OCI-LY1 (cell line): ENCODE data around the gene VDAC1.

Experiments used
- H2AFZ ChIP-seq: fragments of 200-600 bp; sonication (generic), shearing (Covaris generic); 2 replicates; pipeline ENCODE4 v1.6.0; 2014; ENCODE audit warnings: antibody characterized with exemption, mild to moderate bottlenecking, low read length
- H3F3A ChIP-seq: fragments of 200-600 bp; sonication (generic), shearing (Covaris generic); 2 replicates; pipeline ENCODE4 v1.6.0; 2014; ENCODE audit warnings: mild to moderate bottlenecking, antibody characterized with exemption, low read length, moderate library complexity; ENCODE audit not compliant: insufficient read depth
- H3K27ac ChIP-seq: fragments of 200-600 bp; sonication (generic); 2 replicates; pipeline ENCODE4 v1.5.1; 2014; ENCODE audit warnings: low read length, mixed run types, mild to moderate bottlenecking, low read depth; ENCODE audit not compliant: poor library complexity, severe bottlenecking
- H3K27me3 ChIP-seq: fragments of 200-600 bp; sonication (generic); 2 replicates; pipeline ENCODE4 v1.6.0; 2014; ENCODE audit warnings: antibody characterized with exemption, mild to moderate bottlenecking, low read length, moderate library complexity; ENCODE audit not compliant: insufficient read depth
- H3K36me3 ChIP-seq: fragments of 200-600 bp; sonication (generic); 2 replicates; pipeline ENCODE4 v1.6.1; 2014; ENCODE audit warnings: mild to moderate bottlenecking, antibody characterized with exemption, low read length, moderate library complexity, mixed read lengths; ENCODE audit not compliant: insufficient read depth
- H3K4me1 ChIP-seq: fragments of 200-600 bp; sonication (generic); 2 replicates; pipeline ENCODE4 v1.5.1; 2014; ENCODE audit warnings: mild to moderate bottlenecking, low read length, moderate library complexity; ENCODE audit not compliant: insufficient read depth, severe bottlenecking
- H3K4me2 ChIP-seq: fragments of 200-600 bp; sonication (generic), shearing (Covaris generic); 2 replicates; pipeline ENCODE4 v1.6.1; 2014; ENCODE audit warnings: low read length
- H3K4me3 ChIP-seq: fragments of 200-600 bp; sonication (generic); 2 replicates; pipeline ENCODE4 v1.5.1; 2014; ENCODE audit warnings: low read length, low read depth, mild to moderate bottlenecking, mixed read lengths; ENCODE audit not compliant: poor library complexity, severe bottlenecking
- H3K79me2 ChIP-seq: fragments of 200-600 bp; shearing (Covaris generic); 2 replicates; pipeline ENCODE4 v1.6.1; 2016; ENCODE audit warnings: mixed run types, low read length, mixed read lengths; ENCODE audit not compliant: insufficient read depth
- H3K9ac ChIP-seq: fragments of 200-600 bp; sonication (generic), shearing (Covaris generic); 2 replicates; pipeline ENCODE4 v1.6.1; 2014; ENCODE audit warnings: mild to moderate bottlenecking, low read length, mixed read lengths
- H3K9me2 ChIP-seq: fragments of 200-600 bp; sonication (generic), shearing (Covaris generic); 2 replicates; pipeline ENCODE4 v1.6.1; 2014; ENCODE audit warnings: low read depth, mild to moderate bottlenecking, low read length, mixed read lengths
- H3K9me3 ChIP-seq: fragments of 200-600 bp; shearing (Covaris generic); 2 replicates; pipeline ENCODE4 v1.6.1; 2014; ENCODE audit warnings: low read length, mixed read lengths
- H4K20me1 ChIP-seq: fragments of 200-600 bp; sonication (generic), shearing (Covaris generic); 2 replicates; pipeline ENCODE4 v1.6.0; 2016; ENCODE audit warnings: mild to moderate bottlenecking, low read length; ENCODE audit not compliant: insufficient read depth
- EZH2 ChIP-seq: fragments of 200-600 bp; sonication (generic), shearing (Covaris generic); IDR thresholded peaks from 2 replicates; pipeline ENCODE4 v1.8.0; 2017; ENCODE audit warnings: borderline replicate concordance, mixed run types, mild to moderate bottlenecking, antibody characterized with exemption, low read length, moderate library complexity, mixed read lengths
- TF ChIP-seq, protein P1 (sequence below): fragments of 200-600 bp; sonication (generic), shearing (Covaris generic); IDR thresholded peaks from 2 replicates; pipeline ENCODE4 v1.5.1; 2017; ENCODE audit warnings: mild to moderate bottlenecking, antibody characterized with exemption, low read length, moderate library complexity, mixed read lengths

Gene VDAC1

GRCh38 chr5:134018986-134019316, 14.2 kb upstream of the VDAC1 start:
- Histone ChIP-seq H3K9ac (no peak overlapping the region), H4K20me1 (no peaks in the 10 kb centered on the region), H3K4me3 (no peak overlapping the region), H3F3A (no peaks in the 10 kb centered on the region), H3K79me2 (no peaks in the 10 kb centered on the region), H3K27ac (no peak overlapping the region), H3K36me3 (no peaks in the 10 kb centered on the region), H3K9me2 (no peaks in the 10 kb centered on the region), H3K4me2 (no peak overlapping the region), H3K9me3 (no peaks in the 10 kb centered on the region), H3K27me3 (peaks cover 7% of the 10 kb centered on the region; the same call in 1 of the 2 replicates), H3K4me1 (no peaks in the 10 kb centered on the region), H2AFZ (no peak overlapping the region)
- TF ChIP-seq, protein P1, sequence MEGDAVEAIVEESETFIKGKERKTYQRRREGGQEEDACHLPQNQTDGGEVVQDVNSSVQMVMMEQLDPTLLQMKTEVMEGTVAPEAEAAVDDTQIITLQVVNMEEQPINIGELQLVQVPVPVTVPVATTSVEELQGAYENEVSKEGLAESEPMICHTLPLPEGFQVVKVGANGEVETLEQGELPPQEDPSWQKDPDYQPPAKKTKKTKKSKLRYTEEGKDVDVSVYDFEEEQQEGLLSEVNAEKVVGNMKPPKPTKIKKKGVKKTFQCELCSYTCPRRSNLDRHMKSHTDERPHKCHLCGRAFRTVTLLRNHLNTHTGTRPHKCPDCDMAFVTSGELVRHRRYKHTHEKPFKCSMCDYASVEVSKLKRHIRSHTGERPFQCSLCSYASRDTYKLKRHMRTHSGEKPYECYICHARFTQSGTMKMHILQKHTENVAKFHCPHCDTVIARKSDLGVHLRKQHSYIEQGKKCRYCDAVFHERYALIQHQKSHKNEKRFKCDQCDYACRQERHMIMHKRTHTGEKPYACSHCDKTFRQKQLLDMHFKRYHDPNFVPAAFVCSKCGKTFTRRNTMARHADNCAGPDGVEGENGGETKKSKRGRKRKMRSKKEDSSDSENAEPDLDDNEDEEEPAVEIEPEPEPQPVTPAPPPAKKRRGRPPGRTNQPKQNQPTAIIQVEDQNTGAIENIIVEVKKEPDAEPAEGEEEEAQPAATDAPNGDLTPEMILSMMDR = no peak
- TF ChIP-seq EZH2 = no peak

DNA sequence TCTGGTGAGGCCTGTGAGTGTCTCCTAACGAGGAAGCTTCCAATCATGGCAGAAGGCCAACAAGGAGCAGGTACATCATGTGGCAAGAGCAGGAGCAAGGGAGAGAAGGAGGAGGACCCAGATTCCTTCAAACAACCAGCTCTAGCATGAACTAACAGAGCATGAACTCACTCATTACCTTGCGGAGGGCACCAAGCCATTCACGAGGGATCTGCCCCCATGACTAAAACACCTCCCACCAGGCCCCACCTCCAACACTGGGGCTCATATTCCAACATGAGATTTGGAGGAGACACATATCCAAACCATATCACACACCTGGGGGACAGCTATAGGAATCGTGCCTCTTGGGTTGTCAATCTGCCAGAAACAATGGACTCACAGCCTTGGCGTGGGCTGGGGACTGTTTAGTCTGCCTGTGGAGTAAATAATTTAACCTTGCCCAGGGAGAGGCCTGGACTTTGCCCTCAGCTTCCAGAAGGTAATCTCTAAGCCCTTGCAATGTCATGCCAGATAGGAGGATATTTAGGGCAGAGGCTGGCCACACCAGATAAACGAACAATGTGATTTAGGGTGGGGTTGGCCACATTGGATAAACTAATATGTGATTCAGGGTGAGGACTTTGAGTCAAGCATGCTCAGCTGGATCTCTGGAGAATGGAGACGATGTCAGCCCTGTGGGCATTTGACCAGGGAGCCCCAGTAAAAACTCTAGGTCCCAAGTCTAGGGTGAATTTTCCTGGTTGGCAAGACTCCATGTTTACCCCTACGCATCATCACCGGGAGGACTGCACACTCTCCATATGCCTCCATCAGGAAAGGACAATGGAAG, 13.6 kb upstream of the VDAC1 start:
- Histone ChIP-seq H3K9me2 (no peaks in the 10 kb centered on the region), H3F3A (no peaks in the 10 kb centered on the region), H3K9ac (no peak overlapping the region), H3K4me1 (no peaks in the 10 kb centered on the region), H3K27me3 (peaks cover 7% of the 10 kb centered on the region; the same call in 1 of the 2 replicates), H2AFZ (no peak overlapping the region), H4K20me1 (no peaks in the 10 kb centered on the region), H3K4me2 (no peak overlapping the region), H3K27ac (no peak overlapping the region), H3K9me3 (no peaks in the 10 kb centered on the region), H3K79me2 (no peaks in the 10 kb centered on the region), H3K36me3 (no peaks in the 10 kb centered on the region), H3K4me3 (no peak overlapping the region)
- TF ChIP-seq, protein P1 = no peak
- TF ChIP-seq EZH2 = no peak

GRCh38 chr5:134008266-134008749, 3.5 kb upstream of the VDAC1 start:
- Histone ChIP-seq H3K4me3 (no peak overlapping the region), H3K79me2 (peaks cover 5% of the 10 kb centered on the region), H3K27ac (no peak overlapping the region), H3K4me1 (peaks cover 10% of the 10 kb centered on the region), H3K9ac (no peak overlapping the region), H3K27me3 (no peaks in the 10 kb centered on the region), H2AFZ (no peak overlapping the region), H3F3A (no peaks in the 10 kb centered on the region), H3K4me2 (no peak overlapping the region), H3K36me3 (no peaks in the 10 kb centered on the region), H3K9me2 (no peaks in the 10 kb centered on the region), H4K20me1 (no peaks in the 10 kb centered on the region), H3K9me3 (no peaks in the 10 kb centered on the region)
- TF ChIP-seq EZH2 = no peak
- TF ChIP-seq, protein P1 = no peak
